Upper lobe of left lung (tissue), 4 donors: ENCODE measurements around the gene USH1C.

Experiments used
- CTCF ChIP-seq, 6 experiments: fragments of 450-650 bp in 4 of 6; fragments of 200-600 bp in 2 of 6; sonication (generic) in 2 of 6; IDR thresholded peaks; one replicate each; pipeline ENCODE4 v1.5.1; 2016 to 2019; ENCODE audit warnings: antibody characterized with exemption in 6 of 6
- POLR2A ChIP-seq, 4 donors: fragments of 450-650 bp; IDR thresholded peaks; one replicate each; pipeline ENCODE4 v1.5.1; 2016 to 2017; ENCODE audit warnings: antibody characterized with exemption in 4 of 4, mild to moderate bottlenecking in 2 of 4
- POLR2AphosphoS5 ChIP-seq, 2 donors: sonication (generic); formaldehyde crosslinking; IDR thresholded peaks; one replicate each; pipeline ENCODE4 v1.5.1; 2017; ENCODE audit warnings: antibody characterized with exemption in 2 of 2

GRCh38 chr11:17531636-17532113 is 12.5 kb downstream of the USH1C start:
- TF ChIP-seq POLR2AphosphoS5 (IDR thresholded peaks at IDR 0.05): no peak
- no peak for TF ChIP-seq CTCF (IDR thresholded peaks at IDR 0.05)
- TF ChIP-seq POLR2A (IDR thresholded peaks at IDR 0.05): no peak
